Germinal center (tissue), 1 donor: Measurements from ENCODE around the gene ITPR3.
A peak's percentile ranks its signal among the peaks of the same experiment; 100 is the strongest.

Experiments used
- DNase-seq: peaks from one replicate; pipeline ENCODE4 v3.0.0; 2012; ENCODE audit warnings: mixed read lengths, low spot score

The ITPR3 gene

DNA sequence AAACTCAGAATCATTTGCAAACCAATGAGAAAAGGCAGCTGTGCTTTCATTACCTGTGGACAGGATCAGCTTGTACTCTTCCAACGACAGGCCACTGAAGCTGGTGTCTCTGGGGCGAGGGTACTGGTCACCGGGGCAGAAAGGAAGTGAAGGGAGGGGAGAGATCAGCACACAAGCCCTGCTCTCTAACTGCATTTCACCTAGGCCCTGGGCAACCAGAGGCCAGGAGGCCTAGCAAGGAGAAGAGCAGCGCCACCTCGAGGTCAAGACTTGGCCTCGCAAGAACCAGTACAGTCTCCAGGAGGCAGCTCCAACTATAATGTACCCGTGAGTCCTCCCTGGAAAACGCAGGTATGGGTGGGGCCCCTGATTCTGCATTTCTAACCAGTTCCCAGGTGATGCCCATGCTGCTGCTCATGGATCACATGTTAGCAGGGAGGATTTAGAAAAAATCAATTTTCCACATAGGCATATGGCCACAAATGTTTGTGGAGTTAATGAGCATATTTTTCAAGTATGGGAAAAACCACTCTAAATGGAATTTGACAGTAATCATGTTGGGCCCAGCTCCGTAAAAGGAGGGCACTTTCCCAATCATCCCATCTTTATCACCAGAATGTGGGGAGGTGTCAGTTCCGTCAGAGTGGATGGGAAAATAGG is 79.4 kb downstream of the ITPR3 start:
- peak; percentile 78 for DNase-seq

DNA sequence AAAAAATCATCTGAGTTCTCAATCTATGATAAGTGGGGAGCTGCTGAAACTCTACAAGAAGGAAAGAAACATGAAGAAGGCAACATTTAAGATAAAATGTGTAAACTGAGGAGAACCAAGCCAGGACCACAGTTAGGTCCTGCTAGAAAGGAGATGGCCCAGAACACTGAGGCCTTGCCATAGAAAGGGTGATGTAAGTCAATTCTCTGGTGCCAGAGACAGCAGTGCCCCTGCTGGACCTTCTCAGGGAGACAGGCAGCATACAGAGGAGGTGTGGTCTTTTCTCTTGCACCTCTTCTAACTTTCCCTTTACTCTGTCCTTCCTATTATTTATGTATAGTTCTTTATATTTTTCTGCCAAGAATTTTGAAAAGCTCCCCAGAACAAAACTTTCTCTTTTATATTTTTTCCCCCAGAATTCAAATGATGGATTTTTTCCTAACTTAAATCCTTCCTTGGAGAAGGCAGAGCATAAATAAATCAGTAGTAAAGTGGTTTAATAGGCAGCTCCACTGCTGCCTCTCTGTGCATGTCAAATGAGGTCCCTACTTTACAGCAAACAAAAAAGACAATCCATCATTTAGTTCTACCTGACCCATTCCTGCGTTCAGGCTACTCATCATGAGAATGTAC is 81.3 kb downstream of the ITPR3 start:
- DNase-seq, result peak; percentile 53

DNA sequence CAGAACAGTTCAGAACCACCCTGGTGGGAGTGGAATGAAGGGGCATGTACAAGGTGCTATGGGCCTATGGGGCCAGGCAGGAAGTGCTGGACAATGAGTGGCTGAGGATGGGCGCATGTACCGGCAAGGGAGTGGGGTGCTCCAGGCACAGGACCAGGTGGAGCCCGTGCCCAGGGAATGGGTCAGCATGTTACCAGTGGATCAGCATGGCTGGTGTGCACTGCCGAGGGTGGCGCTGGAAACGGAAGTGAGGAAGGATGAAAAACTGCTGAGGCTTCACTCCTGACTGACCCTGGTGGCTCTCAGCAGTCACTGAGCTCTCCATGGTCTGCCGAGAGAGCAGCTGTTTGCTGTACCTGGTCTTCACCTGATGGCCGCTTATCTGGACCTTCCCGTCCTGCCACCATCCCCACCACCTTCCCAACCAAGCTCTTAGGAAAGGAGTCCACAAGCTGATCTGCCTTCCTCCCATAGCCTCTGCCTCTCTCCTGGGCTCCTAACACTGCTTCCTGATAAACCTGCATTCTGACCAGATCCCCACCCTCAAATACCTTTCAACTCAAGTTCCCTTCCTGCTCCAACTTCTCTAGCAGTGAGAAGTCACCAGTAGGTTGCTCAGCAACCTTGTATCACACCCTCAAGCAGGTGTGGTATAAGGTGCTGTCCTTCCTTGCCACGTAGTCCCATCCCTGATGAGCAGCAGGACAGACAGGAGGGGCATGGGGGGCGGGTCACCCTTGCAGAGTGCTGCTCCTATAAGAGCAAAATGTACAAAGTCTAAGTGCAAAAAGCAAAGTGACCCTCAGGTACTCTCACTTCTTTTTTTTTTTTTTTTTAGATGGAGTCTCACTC is 83.3 kb downstream of the ITPR3 start:
- DNase-seq, result no peak

DNA sequence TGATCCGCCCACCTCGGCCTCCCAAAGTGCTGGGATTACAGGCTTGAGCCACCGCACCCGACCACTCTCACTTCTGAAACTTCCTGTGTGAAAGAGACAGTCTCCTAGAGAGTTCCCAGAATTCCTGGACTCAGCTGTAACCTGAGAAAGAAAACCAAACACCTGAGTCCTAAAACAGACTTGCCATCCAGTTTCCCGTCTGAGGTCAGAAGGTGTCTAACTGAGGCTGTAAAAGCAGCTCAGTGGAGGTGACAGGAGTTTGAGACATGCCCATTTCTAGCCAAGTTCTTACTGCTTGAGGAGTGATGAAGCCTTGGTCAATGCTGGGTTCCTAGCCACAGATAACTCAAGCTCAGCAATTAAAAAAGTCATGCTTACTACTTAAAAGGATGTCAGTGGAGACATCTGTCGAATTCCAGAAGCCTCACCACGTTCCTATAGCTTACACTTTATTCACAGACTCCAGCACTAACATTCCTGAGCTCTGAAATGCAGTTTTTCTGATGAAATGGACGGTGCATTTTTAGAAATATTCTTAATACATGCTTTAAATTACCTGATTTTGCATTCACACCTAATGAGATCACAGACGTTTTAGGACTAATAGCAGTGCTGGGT is 84.3 kb downstream of the ITPR3 start:
- no peak for DNase-seq

DNA sequence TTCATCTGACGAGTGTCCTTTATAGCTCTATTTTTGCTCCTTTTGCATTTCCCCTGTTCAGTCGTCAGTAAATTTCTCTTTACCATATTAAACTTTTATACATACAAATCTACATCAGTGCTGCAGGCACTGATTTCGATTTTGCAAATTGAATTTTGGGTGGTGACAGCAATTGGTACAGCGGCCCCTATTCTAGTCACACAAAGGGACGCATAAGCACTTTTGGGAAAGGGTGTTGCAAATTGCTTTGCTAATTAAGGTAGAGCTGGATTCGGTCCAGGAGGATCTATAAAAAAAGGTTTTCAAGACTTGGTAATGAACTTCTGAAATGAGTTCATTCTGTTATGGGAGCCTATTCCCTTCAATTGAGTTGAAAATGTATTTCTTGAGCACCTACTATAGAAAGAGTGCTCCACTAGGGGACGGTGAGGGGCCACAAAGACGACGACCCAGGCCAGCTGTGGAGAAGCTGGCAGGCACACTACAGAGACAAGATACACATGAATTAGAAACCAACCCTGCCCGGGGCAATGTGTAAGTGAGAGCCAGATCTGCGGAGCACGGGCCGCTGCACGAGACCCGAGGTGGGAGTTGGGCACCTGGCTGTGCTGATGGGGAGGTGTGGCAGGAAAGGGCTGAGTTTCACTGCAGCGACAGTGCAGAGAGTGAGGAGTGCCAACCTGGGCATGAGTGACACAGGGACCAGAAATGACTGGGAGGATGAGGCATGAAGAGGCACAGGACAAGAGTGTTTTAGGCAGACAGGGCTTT is 85.0 kb downstream of the ITPR3 start:
- DNase-seq, result no peak

DNA sequence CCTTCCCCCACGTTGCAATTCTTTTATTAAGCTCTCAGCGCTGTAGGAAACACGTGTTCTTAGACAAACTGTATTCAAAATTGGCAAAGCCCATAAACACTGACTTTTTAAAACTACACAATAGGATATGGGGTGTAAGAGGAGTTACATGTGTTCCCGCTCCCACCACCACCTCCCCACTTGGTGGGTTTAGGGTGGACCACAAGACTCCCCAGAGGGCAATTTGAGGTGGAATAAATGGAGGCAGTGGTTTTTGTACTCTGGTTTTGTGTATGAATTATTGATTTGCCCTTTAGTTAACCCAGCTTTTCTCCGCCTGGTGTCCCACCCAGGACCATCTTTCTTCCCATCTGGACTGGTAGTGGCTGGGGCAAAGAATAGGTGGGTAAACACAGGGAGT is 86.6 kb downstream of the ITPR3 start:
- no peak for DNase-seq

DNA sequence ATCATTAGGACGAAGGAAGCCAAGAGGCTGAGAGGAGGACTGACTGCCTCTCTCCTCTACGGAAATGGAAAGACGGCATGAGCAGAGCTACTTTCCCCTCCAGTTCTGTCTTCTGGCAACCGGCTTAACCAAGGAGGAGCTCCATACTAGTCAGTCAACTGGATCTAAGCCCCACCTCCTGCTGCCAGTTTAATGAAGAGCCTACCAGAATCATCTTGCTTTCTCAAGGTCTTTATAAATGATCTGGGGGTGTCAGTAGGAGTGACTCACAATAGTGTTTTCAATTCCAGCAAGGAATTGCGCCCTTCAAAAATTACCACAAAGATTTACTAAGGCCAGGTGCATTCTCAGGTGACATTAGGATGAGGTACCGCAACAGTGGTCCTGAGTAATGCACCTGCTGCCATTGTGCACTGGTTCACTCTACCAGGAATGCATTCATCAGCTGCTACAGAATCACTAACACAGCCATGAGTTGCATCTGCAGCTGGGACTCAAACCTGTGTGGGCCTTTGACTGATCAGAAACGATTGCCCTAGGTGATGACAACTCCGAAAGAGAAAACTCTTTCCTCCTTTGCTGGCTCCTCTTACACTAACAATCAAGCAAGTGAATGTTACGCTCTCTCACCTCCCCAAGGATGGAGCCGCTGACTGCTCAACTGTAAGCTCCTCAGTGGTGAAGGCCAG is 87.5 kb downstream of the ITPR3 start:
- DNase-seq, result no peak

DNA sequence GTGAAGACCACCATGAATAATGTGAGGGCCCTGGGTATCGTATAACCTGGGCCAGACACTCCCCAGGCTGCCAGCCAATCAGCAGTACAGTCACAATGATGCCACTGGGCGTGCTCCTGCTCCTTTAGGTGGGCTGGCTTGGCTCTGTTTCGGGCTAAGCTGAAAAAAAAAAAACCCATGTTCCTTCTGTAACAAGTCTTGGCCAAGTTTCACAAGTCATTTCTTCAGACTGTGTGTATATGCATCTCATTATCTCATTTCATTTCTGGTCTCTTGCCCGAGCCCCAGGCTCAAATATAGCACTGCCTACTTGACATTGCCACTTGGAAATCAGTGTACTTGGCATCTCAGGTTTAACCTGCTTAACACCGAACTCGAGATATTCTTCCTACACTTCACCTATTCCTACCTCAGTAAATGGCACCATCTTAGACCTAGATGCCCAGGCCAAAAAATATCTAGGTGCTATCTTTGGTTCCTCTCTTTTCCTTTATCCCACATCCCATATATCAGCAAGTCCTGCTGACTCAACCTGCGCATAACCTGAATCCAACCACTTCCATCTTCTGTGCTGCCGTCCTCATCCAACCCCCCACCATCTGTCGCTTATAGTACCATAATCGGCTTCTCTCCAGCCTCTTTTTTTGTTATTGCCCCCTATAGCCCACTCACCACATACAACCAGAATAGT is 88.6 kb downstream of the ITPR3 start:
- DNase-seq, result no peak

DNA sequence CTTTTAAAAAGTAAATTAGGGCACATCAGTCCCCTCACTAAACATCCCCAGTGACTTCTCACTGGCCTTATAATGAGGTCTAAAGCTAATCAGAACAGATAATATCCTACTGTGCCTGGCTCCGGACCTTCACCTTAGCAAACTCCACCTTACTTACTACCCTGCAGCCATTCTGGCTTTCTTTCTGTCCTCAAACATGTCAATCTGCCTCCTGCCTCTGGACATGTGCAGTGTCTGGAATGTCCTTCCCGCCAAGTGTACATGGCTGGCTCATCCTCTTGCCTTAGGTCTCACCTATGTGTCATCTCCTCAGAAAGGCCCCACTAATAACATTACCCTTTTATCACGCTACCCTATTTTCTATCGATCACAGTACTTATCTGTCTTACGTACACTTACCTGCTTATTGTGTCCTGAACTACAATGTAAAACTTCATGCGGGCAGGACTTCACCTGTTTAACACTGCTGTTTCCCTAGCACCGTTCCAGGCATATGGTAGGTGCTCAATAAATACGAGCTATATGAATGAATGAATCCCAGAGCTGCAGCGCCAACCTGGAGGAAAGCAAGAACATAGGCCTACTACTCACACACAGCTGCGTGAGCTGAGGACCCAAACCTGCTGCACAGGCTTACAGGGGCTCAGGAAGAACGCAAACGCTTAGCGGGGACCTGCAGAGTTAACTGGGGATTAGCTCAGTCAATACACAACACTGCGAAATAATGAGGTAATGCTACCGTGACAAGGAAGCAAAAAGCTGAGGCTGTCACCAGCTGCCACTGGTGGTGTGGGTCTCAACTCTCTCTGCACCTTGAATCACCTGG is 89.4 kb downstream of the ITPR3 start:
- DNase-seq, result no peak

DNA sequence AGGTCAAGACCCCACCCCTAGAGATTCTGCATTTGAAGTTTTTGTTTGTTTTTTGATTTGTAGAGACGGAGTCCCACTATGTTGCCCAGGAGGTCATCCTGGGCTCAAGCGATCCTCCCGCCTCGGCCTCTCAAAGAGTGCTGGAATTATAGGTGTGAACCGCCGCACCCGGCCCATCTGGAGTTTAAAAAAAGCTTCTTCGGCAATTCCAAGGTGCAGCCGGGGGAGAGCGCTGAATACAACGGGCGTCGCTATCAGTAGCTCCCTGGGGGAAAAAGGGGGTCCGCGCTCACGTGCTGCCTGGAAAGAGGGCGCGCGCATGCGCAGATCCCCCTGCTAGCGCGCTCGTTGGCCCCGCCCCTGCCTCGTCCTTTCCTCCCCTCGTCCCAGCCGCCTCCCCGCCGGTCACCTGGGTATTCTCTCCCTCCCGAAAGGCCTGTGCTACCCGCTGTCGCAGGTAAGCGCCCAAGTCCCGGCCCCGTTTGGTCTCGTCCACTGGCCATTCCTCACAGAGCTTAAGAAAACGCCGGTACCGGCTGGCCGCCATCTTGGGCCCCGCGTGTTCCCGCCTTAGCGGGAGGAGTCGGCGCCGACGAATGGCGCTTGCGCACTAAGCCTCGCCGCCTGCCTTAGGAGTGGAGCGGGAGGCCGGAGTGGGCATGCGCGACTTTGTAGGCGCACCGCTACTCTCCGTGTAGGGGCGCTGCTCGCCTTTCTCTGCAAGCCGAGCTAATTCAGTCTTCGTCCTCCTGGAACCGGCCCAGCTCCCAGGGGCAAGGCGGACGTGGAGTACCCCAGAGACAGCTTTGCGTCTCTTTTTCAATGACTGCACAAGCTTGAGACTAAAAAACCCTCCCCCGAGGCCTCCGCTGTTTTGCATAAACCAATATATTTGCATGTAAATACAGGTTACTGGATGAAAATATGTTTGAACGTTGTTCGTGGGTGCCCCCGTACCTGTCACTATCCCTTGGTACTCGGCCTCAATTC is 90.3 kb downstream of the ITPR3 start, which contains the start of gene UQCC2:
TSS of gene UQCC2 (minus strand) at position 561 of the 990 bp plus-strand sequence. CDS start at position 547, 14 bp downstream.
- DNase-seq, result peak; percentile 98

DNA sequence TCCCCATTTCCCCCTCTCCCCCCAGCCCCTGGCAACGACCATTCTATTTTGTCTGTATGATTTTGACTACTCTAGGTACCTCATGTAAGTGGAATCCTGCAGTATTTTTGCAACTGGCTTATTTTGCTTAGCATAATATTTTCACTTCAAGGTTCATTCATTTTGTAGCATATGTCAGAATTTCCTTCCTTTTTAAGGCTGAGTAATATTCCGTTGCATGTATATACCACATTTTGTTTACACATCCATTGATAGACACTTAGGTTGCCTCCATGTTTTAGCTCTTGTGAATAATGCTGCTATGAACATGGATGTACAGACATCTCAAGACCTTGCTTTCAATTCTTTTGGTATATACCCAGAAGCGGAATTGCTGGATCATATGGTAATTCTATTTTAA is 91.8 kb downstream of the ITPR3 start:
- DNase-seq, result no peak

DNA sequence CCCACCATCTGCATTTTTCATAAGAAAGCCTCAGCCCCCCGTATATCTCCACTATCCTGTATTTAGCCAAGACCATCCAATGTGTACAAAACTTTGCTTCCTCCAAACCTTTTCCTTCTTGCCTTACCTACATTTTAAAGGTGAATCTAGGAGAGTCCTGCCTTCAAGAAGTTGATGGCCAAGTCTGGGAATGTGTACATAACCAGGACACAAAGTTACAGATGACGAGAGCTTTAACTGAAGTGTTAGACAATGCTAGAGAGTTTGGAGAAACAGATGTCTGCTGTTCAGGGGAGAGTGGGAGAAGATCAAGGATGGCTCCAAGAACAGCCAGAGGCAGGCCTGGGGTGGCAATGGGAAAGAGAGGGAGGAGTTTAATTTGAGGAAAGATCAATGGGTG is 92.7 kb downstream of the ITPR3 start:
- DNase-seq, result no peak

DNA sequence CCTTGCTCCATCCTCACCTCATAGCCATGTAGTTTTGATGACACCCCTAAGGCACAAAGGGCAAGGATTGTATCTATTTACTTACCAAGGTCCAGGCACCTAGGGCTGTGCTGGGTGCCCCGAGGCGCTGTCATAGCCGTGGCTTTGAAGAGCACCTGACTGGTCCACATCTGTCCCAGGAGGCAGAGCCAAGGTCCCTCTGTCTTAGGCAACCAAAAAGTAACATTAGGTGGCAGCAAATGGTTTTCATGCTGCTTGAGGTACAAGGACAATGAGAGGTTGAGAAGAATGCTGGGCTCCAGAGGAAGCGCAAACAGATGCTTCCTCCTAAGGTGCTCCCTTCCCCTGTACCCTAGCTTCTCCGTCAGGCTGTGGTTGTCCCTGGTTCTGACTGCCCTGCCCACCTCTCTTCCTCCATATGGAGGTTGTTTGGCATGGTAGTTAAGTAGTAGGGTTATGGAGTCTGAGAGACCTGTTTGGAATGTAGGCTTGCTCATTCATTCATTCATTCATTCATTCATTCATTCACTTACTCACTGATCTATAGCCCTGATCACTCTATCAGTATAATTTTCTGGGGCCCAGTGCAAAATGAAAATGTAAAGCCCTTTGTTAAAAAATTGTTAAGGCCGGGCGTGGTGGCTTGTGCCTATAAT is 93.4 kb downstream of the ITPR3 start:
- no peak for DNase-seq

DNA sequence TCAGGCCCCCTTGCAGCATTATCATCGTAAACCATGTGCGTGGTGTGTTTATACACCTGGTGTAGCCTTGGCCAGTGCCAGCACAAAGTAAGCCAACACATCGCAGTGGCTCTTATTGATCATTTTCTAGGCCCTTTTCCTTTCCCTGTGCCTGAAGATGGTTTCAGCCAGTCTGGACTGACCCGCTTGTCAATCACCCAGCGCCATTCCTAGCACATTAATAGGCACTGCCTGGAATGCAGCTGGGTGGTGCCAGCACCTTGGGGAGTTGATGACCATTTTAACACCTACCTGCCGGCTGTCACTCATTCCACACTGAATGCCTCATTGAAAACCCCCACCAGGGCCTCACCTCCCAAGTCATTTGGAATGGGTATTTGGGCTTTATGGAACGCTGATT is 95.3 kb downstream of the ITPR3 start:
- no peak for DNase-seq

DNA sequence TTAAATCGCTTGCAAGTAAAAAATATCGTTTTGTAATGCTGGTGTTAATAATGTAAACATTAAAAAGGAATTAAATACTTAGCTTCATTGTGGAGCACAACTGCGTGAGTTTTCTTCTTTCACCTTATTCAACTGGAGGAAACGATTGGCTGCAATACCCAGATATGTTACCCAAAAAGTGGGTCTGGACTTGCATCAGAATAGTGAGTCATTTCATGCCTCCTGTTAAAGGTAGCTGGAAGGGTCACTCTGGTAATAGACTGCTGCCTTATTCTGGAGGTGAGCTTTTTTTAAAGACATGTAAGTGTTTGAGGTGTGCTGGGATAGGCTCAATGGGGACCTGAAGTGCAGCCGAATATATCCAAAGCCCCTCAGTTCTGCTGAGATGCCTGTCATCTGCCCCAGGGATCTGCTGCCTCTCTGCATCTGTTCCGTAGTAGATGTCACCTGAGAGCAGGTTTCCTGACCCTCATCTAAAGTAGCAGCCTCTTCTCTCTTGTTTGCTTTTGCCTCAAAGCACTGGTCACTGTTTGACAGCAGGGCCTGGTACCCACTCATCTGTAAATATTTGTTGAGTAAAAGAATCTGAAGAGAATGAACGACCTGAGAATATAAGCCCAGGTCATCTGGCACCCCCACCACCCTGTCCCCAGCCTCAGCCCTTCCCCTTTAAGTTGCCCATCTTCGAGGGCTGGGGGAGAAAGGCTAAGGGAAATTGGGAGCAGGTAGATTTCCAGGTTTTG is 95.9 kb downstream of the ITPR3 start:
- DNase-seq, result no peak

DNA sequence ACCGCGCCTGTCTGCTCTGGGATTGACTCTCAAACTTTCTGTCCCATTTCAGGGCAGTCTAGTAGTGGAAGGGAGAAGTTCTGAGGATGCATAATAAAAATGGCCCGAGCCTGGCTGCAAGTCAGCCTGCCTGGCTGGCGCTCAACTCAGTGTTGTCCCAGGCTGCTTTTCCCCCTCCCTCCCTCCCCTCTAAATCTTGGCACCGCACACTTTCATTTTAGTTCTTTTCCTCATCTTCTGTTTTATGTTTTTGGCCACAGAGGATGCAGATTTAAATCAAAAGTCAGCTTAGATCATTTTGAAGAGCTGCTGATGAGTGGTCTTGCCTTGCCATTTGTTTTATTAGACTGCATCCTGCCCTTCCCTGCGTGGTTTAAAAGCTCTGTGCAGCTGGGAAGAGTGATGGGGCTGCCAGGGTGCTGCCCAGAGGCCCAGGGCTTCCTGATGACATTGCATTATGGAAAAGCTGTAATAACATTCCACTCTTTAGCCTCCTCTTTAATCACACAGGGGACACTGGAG is 96.9 kb downstream of the ITPR3 start:
- no peak for DNase-seq

DNA sequence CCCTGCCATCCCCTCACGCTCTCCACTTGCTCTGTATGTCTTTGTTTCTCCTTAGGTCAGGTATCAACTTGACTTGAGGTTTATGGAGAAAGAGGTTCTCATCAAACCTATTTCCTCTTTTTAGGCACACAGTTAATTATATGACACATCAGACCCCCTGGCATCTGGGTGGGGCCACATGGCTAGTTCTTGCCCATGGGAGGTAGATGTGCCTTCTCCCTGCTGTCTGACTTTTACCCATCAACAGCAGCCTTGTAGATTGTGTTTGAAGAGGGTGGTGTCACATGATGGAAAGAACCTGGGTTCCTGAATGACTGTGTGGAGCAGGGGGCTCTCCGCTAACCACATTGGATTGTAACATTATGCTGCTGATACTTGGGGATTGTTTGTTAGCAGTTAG is 97.6 kb downstream of the ITPR3 start:
- no peak for DNase-seq
